Measurements from ENCODE around the gene TRO.

- TF ChIP-seq CTCF (IDR thresholded peaks at IDR 0.05; ENCODE audit: low read length) (no peak), EZH2phosphoT487 (IDR thresholded peaks at IDR 0.05; ENCODE audit: low read length) (no peak), EZH2 (optimal IDR thresholded peaks at IDR 0.05; ENCODE audit: low read depth, low read length) (no peak)
These were observed 41.1 kb downstream of the TRO start for GRCh38 chrX:54961750-54962149.

Measured in MM.1S (cell line).